Neuron (in vitro differentiated cells): ENCODE results near the gene HEMGN.
"Not testable (repeated sequence)": the region's sequence is repeated elsewhere in the genome, so short reads cannot be mapped to it uniquely, and the experiment has no call there.

Source experiments
- H2AFZ ChIP-seq: one replicate; pipeline ENCODE4 v1.6.1; 2013; ENCODE audit warnings: low read depth, mild to moderate bottlenecking, inconsistent platforms, low read length, moderate library complexity
- H3K27me3 ChIP-seq: one replicate; pipeline ENCODE4 v1.6.1; 2013; ENCODE audit warnings: low read length; ENCODE audit not compliant: insufficient read depth
- H3K36me3 ChIP-seq: one replicate; pipeline ENCODE4 v1.6.1; 2013; ENCODE audit warnings: low read length; ENCODE audit not compliant: insufficient read depth
- H3K4me1 ChIP-seq: one replicate; pipeline ENCODE4 v1.6.1; 2013; ENCODE audit warnings: low read length; ENCODE audit not compliant: insufficient read depth
- H3K4me3 ChIP-seq: 2 replicates; pipeline ENCODE4 v1.5.1; 2013; ENCODE audit warnings: mild to moderate bottlenecking, low read length, moderate library complexity
- H3K9me3 ChIP-seq: one replicate; pipeline ENCODE4 v1.6.1; 2013; ENCODE audit warnings: low read length

The HEMGN gene

DNA sequence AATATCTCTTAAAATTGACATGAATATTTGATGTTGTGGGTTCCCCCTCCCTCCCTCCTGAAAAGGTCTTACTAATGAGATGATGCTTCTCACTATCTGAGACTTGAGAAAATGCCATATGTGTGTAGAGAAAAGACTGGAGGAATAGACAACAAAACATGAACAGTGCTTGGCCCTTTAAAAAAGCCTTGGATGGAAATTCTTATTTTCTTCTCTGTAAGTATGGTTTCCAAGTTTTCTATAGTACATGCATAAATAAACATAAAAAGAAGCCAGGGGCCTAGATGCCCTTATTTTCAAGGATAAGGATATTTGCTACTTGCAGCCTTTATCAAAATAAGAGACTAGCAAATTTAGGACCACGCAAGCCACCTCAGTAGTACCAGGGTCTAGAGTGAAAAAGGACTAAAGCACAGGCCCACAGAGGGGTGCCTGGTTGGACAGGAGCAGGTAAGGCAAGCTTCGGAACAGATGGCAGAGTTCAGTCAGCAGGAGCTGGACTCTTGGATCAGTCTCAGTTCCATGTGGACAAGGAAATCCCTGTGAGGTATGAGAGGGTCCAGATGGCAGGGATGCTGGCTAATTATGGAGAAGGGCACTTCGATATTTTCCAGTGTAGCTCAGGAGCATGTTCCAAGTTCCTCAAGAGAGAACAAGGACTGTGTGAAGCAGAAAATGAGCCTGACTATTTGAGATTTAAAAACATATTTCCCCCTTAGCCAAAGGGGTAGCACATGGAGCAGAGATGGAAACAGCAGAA lies 40.6 kb upstream of the HEMGN start:
- Histone ChIP-seq H3K4me3 (no peak overlapping the region), H3K4me1 (peaks cover 20% of the 10 kb centered on the region), H2AFZ (no peak overlapping the region), H3K9me3 (no peaks in the 10 kb centered on the region), H3K36me3 (no peaks in the 10 kb centered on the region), H3K27me3 (no peaks in the 10 kb centered on the region)

GRCh38 chr9:97976633-97977032 lies 38.7 kb upstream of the HEMGN start:
- H3K27me3 ChIP-seq, H3K4me3 ChIP-seq, H3K36me3 ChIP-seq, H2AFZ ChIP-seq, H3K9me3 ChIP-seq: not testable (repeated sequence)
- H3K4me1 ChIP-seq: peaks cover 12% of the 10 kb centered on the region

DNA sequence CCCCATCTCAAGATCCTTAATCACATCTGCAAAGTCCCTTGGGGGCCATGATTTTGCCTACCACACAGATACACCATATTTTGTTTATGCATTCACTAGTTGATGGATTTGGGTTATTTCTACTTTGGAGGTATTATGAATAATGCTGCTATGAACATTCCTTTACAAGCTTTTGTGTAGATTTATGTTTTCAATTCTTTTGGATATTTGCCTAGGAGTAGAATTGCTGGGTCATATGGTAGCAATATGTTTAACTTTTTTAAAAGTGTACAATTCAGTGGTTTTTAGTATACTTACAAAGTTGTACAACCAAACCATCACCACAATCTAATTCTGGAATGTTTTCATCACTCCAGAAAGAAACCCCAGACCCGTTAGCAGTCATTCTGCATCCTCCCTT lies 37.4 kb upstream of the HEMGN start:
- Histone ChIP-seq H3K27me3 (peaks cover 4% of the 10 kb centered on the region), H3K4me1 (peaks cover under 1% of the 10 kb centered on the region), H3K4me3 (no peak overlapping the region), H3K36me3 (no peaks in the 10 kb centered on the region), H3K9me3 (no peaks in the 10 kb centered on the region), H2AFZ (no peak overlapping the region)

DNA sequence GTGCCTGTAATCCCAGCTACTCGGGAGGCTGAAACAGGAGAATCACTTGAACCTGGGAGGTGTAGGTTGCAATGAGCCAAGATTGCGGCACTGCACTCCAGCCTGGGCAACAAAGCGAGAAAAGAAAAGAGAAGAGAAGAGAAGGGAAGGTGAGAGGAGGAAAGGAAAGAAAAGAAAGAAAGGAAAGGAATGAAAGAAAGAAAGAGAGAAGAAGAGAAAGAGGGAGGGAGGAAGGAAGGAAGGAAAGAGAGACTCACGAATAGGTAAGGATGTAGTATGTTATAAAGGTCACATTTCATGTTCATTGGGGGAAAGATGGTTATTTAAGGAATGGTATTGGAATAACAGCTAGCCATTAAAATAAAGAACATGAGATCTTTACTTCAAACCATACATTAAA lies 34.8 kb upstream of the HEMGN start:
- Histone ChIP-seq H3K9me3 (no peaks in the 10 kb centered on the region), H3K4me3 (no peak overlapping the region), H3K36me3 (no peaks in the 10 kb centered on the region), H3K4me1 (no peaks in the 10 kb centered on the region), H3K27me3 (peaks cover 5% of the 10 kb centered on the region), H2AFZ (no peak overlapping the region)

- H3K4me3 ChIP-seq: no peak overlapping the region
Observed at GRCh38 chr9:97970165-97970564, 32.2 kb upstream of the HEMGN start.

GRCh38 chr9:97969014-97969413 lies 31.0 kb upstream of the HEMGN start:
- H2AFZ ChIP-seq: no peak overlapping the region
- no peaks in the 10 kb centered on the region for H3K4me1 ChIP-seq
- H3K4me3 ChIP-seq: no peak overlapping the region
- no peaks in the 10 kb centered on the region for H3K9me3 ChIP-seq
- H3K27me3 ChIP-seq: peaks cover 16% of the 10 kb centered on the region
- no peaks in the 10 kb centered on the region for H3K36me3 ChIP-seq

More at GRCh38 chr9:97970165-97970564, 32.2 kb upstream of the HEMGN start:
- H3K9me3 ChIP-seq: no peaks in the 10 kb centered on the region
- H3K4me1 ChIP-seq: no peaks in the 10 kb centered on the region
- H3K36me3 ChIP-seq: no peaks in the 10 kb centered on the region
- H2AFZ ChIP-seq: no peak overlapping the region
- H3K27me3 ChIP-seq: peaks cover 11% of the 10 kb centered on the region

GRCh38 chr9:97966493-97966892 lies 28.5 kb upstream of the HEMGN start:
- Histone ChIP-seq H3K27me3 (peaks cover 26% of the 10 kb centered on the region), H2AFZ (no peak overlapping the region), H3K9me3 (no peaks in the 10 kb centered on the region), H3K4me3 (no peak overlapping the region), H3K4me1 (no peaks in the 10 kb centered on the region), H3K36me3 (no peaks in the 10 kb centered on the region)

DNA sequence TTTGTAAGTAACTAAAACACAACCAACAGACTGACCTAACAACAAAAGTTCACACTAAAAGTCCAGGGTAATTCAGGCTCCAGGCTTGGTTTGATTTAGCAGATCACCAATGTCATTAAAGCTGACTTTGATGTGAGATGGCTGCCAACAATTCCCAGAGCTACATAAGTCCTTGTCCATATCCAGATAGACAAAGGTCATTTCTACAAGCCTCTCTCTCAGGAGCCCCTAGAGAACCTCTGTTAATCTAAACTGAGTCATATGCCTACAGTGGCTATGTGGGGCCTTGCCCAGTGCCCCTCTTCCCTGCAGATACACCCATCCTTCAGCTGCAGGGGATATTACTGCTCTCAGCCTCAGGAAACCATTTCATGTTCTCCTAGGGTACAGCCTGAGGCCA lies 26.9 kb upstream of the HEMGN start:
- H3K36me3 ChIP-seq: no peaks in the 10 kb centered on the region
- peaks cover 26% of the 10 kb centered on the region for H3K27me3 ChIP-seq
- no peaks in the 10 kb centered on the region for H3K9me3 ChIP-seq
- H3K4me1 ChIP-seq: no peaks in the 10 kb centered on the region
- H2AFZ ChIP-seq: no peak overlapping the region
- H3K4me3 ChIP-seq: no peak overlapping the region

- Histone ChIP-seq H3K4me3 (no peak overlapping the region), H3K9me3 (no peaks in the 10 kb centered on the region), H3K27me3 (peaks cover 30% of the 10 kb centered on the region), H3K4me1 (no peaks in the 10 kb centered on the region), H3K36me3 (no peaks in the 10 kb centered on the region), H2AFZ (no peak overlapping the region)
Observed at GRCh38 chr9:97963232-97963631, 25.3 kb upstream of the HEMGN start.

DNA sequence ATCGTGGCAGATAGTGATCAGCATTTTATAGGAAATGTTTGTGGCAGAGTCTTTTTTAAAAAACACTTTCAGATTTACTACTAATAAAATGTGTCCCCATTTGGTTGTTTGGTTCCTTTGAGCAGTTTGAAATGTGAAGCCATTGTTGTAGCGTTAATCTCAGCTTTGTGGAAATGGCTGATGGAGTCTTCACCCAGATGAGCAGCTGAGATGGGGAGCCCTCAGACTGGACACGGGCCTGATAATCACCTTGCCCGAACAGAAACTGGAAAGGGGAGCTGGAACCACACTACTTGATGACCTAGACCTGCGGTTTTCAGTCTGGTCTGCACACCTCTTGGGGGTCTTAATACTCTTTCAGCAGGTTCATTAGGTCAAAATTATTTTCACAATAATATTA lies 24.6 kb upstream of the HEMGN start:
- Histone ChIP-seq H3K36me3 (no peaks in the 10 kb centered on the region), H3K9me3 (no peaks in the 10 kb centered on the region), H2AFZ (no peak overlapping the region), H3K27me3 (peaks cover 30% of the 10 kb centered on the region), H3K4me1 (no peaks in the 10 kb centered on the region), H3K4me3 (no peak overlapping the region)

DNA sequence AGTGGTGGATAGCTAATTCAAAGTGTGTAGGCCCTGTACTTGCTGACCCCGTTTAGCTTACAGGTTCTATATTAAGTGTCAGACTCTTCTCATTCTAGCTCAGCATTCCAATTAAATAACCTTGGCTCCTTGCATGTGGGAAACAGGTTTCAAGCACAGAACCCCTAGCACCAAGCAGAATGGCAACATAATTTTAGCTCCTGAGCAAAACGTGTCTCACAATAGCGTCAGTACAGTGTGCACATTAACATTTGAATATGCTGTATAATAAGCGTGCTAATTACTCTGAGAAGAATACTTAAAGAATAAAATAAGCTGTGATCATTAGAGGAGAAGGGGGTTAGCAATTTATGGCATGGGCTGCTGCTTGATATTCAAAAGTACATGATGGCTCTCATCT lies 24.2 kb upstream of the HEMGN start:
- no peak overlapping the region for H3K4me3 ChIP-seq
- H3K36me3 ChIP-seq: no peaks in the 10 kb centered on the region
- H2AFZ ChIP-seq: no peak overlapping the region
- no peaks in the 10 kb centered on the region for H3K4me1 ChIP-seq
- H3K9me3 ChIP-seq: no peaks in the 10 kb centered on the region
- H3K27me3 ChIP-seq: peaks cover 30% of the 10 kb centered on the region

DNA sequence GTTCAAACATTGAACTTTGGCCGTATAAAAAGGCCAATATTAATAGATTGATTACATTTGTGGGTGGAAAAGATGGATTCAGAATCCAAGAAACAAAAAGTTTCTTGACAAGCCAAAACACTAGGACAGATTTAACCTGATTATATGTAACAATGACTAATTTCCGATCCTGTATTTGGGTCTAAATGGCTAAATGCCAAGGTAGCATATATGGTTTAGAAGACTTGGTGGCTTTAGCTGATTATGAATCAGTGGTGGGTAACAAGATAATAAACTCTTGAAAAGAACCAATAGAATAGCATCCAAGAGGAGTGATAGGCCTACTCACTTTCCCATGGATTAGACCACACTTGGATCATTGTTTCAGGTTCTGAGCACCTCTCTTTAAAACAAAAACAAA lies 23.4 kb upstream of the HEMGN start:
- H3K4me1 ChIP-seq: no peaks in the 10 kb centered on the region
- H2AFZ ChIP-seq: no peak overlapping the region
- no peaks in the 10 kb centered on the region for H3K36me3 ChIP-seq
- H3K27me3 ChIP-seq: peaks cover 30% of the 10 kb centered on the region
- H3K9me3 ChIP-seq: no peaks in the 10 kb centered on the region
- H3K4me3 ChIP-seq: no peak overlapping the region

DNA sequence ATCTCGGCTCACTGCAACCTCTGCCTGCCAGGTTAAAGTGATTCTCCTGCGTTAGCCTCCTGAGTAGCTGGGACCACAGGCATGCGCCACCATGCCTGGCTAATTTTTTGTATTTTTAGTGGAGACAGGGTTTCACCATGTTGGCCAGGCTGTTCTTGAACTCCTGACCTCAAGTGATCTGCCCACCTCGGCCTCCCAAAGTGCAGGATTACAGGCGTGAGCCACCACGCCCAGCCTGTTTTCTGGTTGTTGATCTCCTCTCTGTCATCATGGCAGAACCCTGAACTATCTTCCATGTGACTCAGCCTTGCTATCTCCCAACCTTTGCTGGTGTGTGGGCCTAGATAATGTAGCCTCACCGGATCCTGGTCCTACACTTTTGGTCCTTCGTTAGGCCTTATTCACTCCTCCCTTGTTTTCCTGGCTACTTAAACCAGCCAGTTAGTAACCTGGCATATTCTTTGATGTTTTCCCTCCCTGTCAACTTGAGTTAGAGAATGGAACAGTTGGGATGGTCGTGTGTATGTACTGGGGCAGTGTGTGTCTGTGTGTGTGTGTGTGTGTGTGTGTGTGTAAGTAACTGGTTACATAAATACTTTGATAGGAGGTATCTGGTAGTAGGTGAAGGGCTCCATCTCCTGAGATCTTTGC lies 22.8 kb upstream of the HEMGN start:
- not testable (repeated sequence) for H3K36me3 ChIP-seq, H2AFZ ChIP-seq, H3K4me3 ChIP-seq, H3K4me1 ChIP-seq, H3K9me3 ChIP-seq
- peaks cover 29% of the 10 kb centered on the region for H3K27me3 ChIP-seq

DNA sequence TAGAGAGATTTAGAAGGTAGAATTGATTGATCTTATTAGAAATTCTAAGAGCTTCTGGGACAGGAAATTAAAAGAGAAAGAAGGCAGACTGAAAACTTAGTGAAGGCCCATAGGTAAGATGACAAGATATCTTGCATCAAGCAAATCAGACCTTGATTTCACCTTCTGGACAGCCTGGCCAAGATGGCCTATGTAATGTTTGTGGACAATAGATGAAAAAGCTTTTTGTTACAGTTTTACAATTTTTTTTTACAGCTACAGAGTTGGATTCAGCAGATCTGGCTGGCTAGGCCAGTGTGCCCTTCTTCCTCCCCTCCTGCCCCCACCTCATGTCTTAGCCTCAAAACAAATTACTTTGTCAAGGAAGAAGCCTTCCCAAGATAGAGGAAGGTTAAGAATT lies 21.6 kb upstream of the HEMGN start:
- H3K27me3 ChIP-seq: peaks cover 22% of the 10 kb centered on the region
- H3K4me1 ChIP-seq: no peaks in the 10 kb centered on the region
- no peaks in the 10 kb centered on the region for H3K36me3 ChIP-seq
- H3K4me3 ChIP-seq: no peak overlapping the region
- H3K9me3 ChIP-seq: no peaks in the 10 kb centered on the region
- H2AFZ ChIP-seq: no peak overlapping the region
